NT2/D1 (cell line): ENCODE results near the gene KANSL1L.
A peak's percentile ranks its signal among the peaks of the same experiment; 100 is the strongest.

Experiments
- DNase-seq: peaks from one replicate; pipeline ENCODE4 v3.0.0-alpha.2; 2011; ENCODE audit warnings: low read depth, low spot score
- H3K27me3 ChIP-seq: 2 replicates; pipeline ENCODE4 v1.6.0; 2011; ENCODE audit warnings: mild to moderate bottlenecking; ENCODE audit not compliant: insufficient read length, insufficient read depth
- H3K36me3 ChIP-seq: 2 replicates; pipeline ENCODE4 v1.6.1; 2011; ENCODE audit warnings: mild to moderate bottlenecking, low read length, mixed read lengths; ENCODE audit not compliant: insufficient read depth, insufficient read length
- H3K4me1 ChIP-seq: 2 replicates; pipeline ENCODE4 v1.5.1; 2011; ENCODE audit not compliant: insufficient read depth, insufficient read length
- H3K4me3 ChIP-seq: 2 replicates; pipeline ENCODE4 v1.5.1; 2011; ENCODE audit warnings: low read depth; ENCODE audit not compliant: insufficient read length
- H3K9ac ChIP-seq: 2 replicates; pipeline ENCODE4 v1.6.0; 2011; ENCODE audit warnings: low read depth; ENCODE audit not compliant: insufficient read length
- H3K9me3 ChIP-seq: 2 replicates; pipeline ENCODE4 v1.5.1; 2011; ENCODE audit warnings: mild to moderate bottlenecking, low read length; ENCODE audit not compliant: insufficient read depth
- SUZ12 ChIP-seq: IDR thresholded peaks from 2 replicates; pipeline ENCODE4 v1.6.1; 2011; ENCODE audit not compliant: insufficient read length, insufficient read depth; ENCODE audit errors: extremely low read depth
- YY1 ChIP-seq: IDR thresholded peaks from 2 replicates; pipeline ENCODE4 v1.6.1; 2011; ENCODE audit not compliant: insufficient read length, insufficient read depth
- ZNF274 ChIP-seq: IDR thresholded peaks from 2 replicates; pipeline ENCODE4 v1.6.1; 2011; ENCODE audit warnings: mild to moderate bottlenecking, low read depth, low read length

The KANSL1L gene

GRCh38 chr2:210099940-210100339 lies 71.3 kb downstream of the KANSL1L start:
- Histone ChIP-seq H3K27me3 (no peaks in the 10 kb centered on the region), H3K36me3 (peaks cover 6% of the 10 kb centered on the region), H3K9ac (no peak overlapping the region), H3K4me3 (no peak overlapping the region), H3K4me1 (no peaks in the 10 kb centered on the region), H3K9me3 (no peaks in the 10 kb centered on the region)
- TF ChIP-seq YY1 (no peak), ZNF274 (no peak), SUZ12 (no peak)
- no peak for DNase-seq

- Histone ChIP-seq H3K9me3 (no peaks in the 10 kb centered on the region), H3K36me3 (no peaks in the 10 kb centered on the region), H3K27me3 (no peaks in the 10 kb centered on the region), H3K4me1 (no peaks in the 10 kb centered on the region), H3K4me3 (no peak overlapping the region), H3K9ac (no peak overlapping the region)
- no peak for DNase-seq
- TF ChIP-seq ZNF274: no peak
These were observed 76.4 kb downstream of the KANSL1L start for GRCh38 chr2:210094787-210095186.

GRCh38 chr2:210092791-210093190 lies 78.4 kb downstream of the KANSL1L start:
- Histone ChIP-seq H3K9ac (no peak overlapping the region), H3K4me1 (no peaks in the 10 kb centered on the region), H3K9me3 (no peaks in the 10 kb centered on the region), H3K27me3 (no peaks in the 10 kb centered on the region), H3K4me3 (no peak overlapping the region), H3K36me3 (no peaks in the 10 kb centered on the region)
- no peak for TF ChIP-seq YY1
- no peak for TF ChIP-seq ZNF274
- TF ChIP-seq SUZ12: no peak
- no peak for DNase-seq

GRCh38 chr2:210086930-210087329 lies 84.3 kb downstream of the KANSL1L start:
- no peak for DNase-seq
- Histone ChIP-seq H3K9ac (no peak overlapping the region), H3K4me1 (no peaks in the 10 kb centered on the region), H3K9me3 (no peaks in the 10 kb centered on the region), H3K27me3 (no peaks in the 10 kb centered on the region), H3K4me3 (no peak overlapping the region), H3K36me3 (no peaks in the 10 kb centered on the region)
- no peak for TF ChIP-seq YY1
- TF ChIP-seq ZNF274: no peak
- no peak for TF ChIP-seq SUZ12

- no peak overlapping the region for H3K9ac ChIP-seq
- no peak for TF ChIP-seq SUZ12
- TF ChIP-seq ZNF274: no peak
- no peak for TF ChIP-seq YY1
- H3K4me1 ChIP-seq: no peaks in the 10 kb centered on the region
- H3K27me3 ChIP-seq: no peaks in the 10 kb centered on the region
- no peak overlapping the region for H3K4me3 ChIP-seq
- H3K36me3 ChIP-seq: no peaks in the 10 kb centered on the region
- H3K9me3 ChIP-seq: no peaks in the 10 kb centered on the region
- DNase-seq: no peak
These were observed 84.9 kb downstream of the KANSL1L start for GRCh38 chr2:210086292-210086691.

- Histone ChIP-seq H3K9ac (no peak overlapping the region), H3K4me3 (no peak overlapping the region), H3K36me3 (no peaks in the 10 kb centered on the region), H3K27me3 (no peaks in the 10 kb centered on the region), H3K4me1 (no peaks in the 10 kb centered on the region), H3K9me3 (no peaks in the 10 kb centered on the region)
- TF ChIP-seq YY1 (no peak), SUZ12 (no peak)
- DNase-seq: peak; percentile 5
These were observed 98.2 kb downstream of the KANSL1L start for GRCh38 chr2:210072922-210073509.

GRCh38 chr2:210072493-210072892 lies 98.7 kb downstream of the KANSL1L start:
- no peaks in the 10 kb centered on the region for H3K36me3 ChIP-seq
- TF ChIP-seq ZNF274 (no peak), YY1 (no peak)
- no peaks in the 10 kb centered on the region for H3K4me1 ChIP-seq
- no peaks in the 10 kb centered on the region for H3K9me3 ChIP-seq
- no peak overlapping the region for H3K9ac ChIP-seq
- H3K27me3 ChIP-seq: no peaks in the 10 kb centered on the region
- no peak overlapping the region for H3K4me3 ChIP-seq
- DNase-seq: peak; percentile 13

- Histone ChIP-seq H3K4me1 (no peaks in the 10 kb centered on the region), H3K4me3 (no peak overlapping the region), H3K9ac (no peak overlapping the region), H3K36me3 (no peaks in the 10 kb centered on the region), H3K27me3 (no peaks in the 10 kb centered on the region), H3K9me3 (no peaks in the 10 kb centered on the region)
- DNase-seq: no peak
- no peak for TF ChIP-seq ZNF274
- no peak for TF ChIP-seq SUZ12
- no peak for TF ChIP-seq YY1
These were observed 107.9 kb downstream of the KANSL1L start for GRCh38 chr2:210063306-210063705.
